Esophagus muscularis mucosa (tissue), 4 donors: Measurements from ENCODE around the gene ZNF558. TPM values are rescaled to one million over a fixed set of nuclear protein-coding genes. Genes with fewer than 3 reads are reported as not detected.

Source experiments
- DNase-seq: peaks from one replicate; pipeline ENCODE4 v3.0.0-alpha.2; 2017; ENCODE audit errors: extremely low spot score
- H3K27ac ChIP-seq, 4 donors: fragments of 200-600 bp; sonication (generic); replicated peaks in 1 of 4; 1 replicate in 3 of 4; 2 replicates in 1 of 4; pipeline ENCODE4 v1.5.1; 2016 to 2019; ENCODE audit warnings: mild to moderate bottlenecking in 1 of 4
- H3K27me3 ChIP-seq, 4 donors: fragments of 200-600 bp; sonication (generic); one replicate each; pipeline versions ENCODE4 v1.5.1 to v1.6.0; 2016 to 2019
- H3K36me3 ChIP-seq, 4 donors: fragments of 200-600 bp; sonication (generic); one replicate each; pipeline ENCODE4 v1.5.1; 2016 to 2019
- H3K4me1 ChIP-seq, 4 donors: fragments of 200-600 bp; sonication (generic); one replicate each; pipeline ENCODE4 v1.5.1; 2016 to 2019
- H3K4me3 ChIP-seq, 4 donors: fragments of 200-600 bp; sonication (generic); 1 replicate in 2 of 4; 2 replicates in 2 of 4; pipeline ENCODE4 v1.5.1; 2016 to 2019; ENCODE audit warnings: mild to moderate bottlenecking in 4 of 4, moderate library complexity in 1 of 4
- H3K9me3 ChIP-seq, 4 donors: fragments of 200-600 bp; sonication (generic); 1 replicate in 3 of 4; 2 replicates in 1 of 4; pipeline ENCODE4 v1.5.1; 2016 to 2019
- EP300 ChIP-seq: sonication (generic); formaldehyde crosslinking; IDR thresholded peaks from one replicate; pipeline ENCODE4 v1.6.1; 2017; ENCODE audit warnings: antibody characterized with exemption
- POLR2A ChIP-seq: fragments of 450-650 bp; IDR thresholded peaks from one replicate; pipeline ENCODE4 v1.6.1; 2017; ENCODE audit warnings: antibody characterized with exemption, moderate library complexity, mild to moderate bottlenecking, low read depth
- POLR2AphosphoS5 ChIP-seq, 2 donors: sonication (generic); formaldehyde crosslinking; IDR thresholded peaks; one replicate each; pipeline ENCODE4 v1.6.1; 2017; ENCODE audit warnings: antibody characterized with exemption in 2 of 2
- WGBS: methylation state at CpG from one replicate; pipeline ENCODE4 v1.1.5; 2018; 5-methylcytosine and 5-hydroxymethylcytosine counted together
- intact Hi-C: fragments of 100-400 bp; cut with DNase I; formaldehyde crosslinking; loops from one replicate; pipeline ENCODE4 v1.15.1; 2023
- total RNA-seq, 4 donors: library from RNA; depleted of rRNA; stranded (reverse); fragments of >200 nt; gene quantifications; one replicate each; pipeline versions ENCODE4 v1.1.0 to v1.2.1, GENCODE V29; 2016
- TF ChIP-seq, protein P1 (sequence below), 3 experiments: fragments of 200-600 bp in 2 of 3; fragments of 450-650 bp in 1 of 3; sonication (generic) in 2 of 3; IDR thresholded peaks; one replicate each; pipeline ENCODE4 v1.5.1; 2017 to 2019; ENCODE audit warnings: antibody characterized with exemption in 3 of 3, mild to moderate bottlenecking in 2 of 3, moderate library complexity in 1 of 3

The ZNF558 gene
- 10 to 100 TPM; 32.8 to 59.2 (median 46.5) TPM for total RNA-seq

DNA sequence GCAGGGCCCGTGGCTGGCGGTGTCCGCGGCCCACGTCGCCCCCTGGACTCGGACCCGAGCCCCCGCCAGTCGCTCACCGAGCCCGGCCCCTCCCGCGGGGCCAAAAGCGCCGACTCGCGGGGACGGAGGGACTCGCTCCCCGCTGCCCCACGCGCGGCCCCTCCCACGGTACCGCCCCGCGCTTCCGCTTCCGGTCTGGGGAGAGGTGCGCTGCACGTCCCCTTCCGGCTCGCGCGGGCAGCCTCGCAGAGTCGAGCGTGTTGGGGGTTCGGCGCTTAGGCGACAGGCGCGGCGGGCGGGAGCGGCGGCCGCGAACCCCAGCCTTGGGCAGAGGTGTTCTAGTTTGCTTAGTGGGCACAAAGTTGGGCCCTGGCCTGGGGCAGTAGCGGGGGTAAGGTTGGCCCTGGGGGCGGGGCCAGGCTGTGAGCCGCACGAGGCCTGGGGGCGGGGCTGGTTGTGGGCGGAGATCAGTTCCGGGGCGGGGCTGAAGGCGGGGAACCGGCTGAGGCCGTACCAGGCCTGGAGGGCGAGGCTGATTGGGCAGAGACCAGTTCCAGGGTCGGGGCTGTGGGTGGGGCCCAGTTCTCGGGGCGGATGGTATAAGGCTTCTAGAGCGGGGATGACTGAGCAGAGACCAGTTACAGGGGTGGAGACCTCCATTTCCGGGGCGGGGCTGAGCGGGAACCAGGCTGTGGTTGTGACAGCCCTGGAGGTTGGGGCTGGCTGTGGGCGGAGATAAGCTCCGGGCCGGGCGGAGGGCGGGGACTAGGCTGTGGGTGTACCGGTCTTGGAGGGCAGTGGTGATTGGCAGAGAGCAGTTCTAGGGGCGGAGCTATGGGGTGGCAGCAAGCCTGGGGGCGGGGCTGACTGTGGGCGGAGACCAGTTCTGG is at the start of gene ZNF558, which contains the start of gene MBD3L1:
Gene ZNF558 (minus strand): TSS at position 173 of the 890 bp plus-strand sequence. CDS start 9,645 bp downstream, outside the sequence.
Gene MBD3L1 (plus strand): TSS at position 246 of the 890 bp plus-strand sequence. CDS start 10,302 bp downstream, outside the sequence.
- intact Hi-C loops = loop anchor here (5.0 kb wide), 1 partner anchor 245 kb away; no protein-coding TSS in a partner anchor
- peak; percentile 100 for DNase-seq
- peaks cover 0 to 31% (median 11%) of the 10 kb centered on the region in 4 donors for H3K36me3 ChIP-seq

DNA sequence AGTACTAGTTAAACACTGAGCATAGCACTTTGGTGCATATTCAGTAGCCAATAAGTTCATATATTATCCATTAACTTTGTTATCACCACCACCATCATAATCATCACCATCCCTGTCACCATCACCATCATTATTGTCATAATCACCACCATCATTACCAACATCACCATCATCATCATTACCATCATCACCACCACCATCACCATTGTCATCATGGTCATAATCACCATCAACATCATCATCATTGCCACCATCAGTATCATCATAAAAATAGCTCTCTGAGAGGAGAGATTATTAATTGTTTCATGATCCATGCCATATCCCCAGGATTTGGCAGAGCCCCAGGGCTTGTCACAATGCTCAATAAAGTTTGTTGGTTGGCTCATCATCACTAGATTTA is 49.4 kb upstream of the ZNF558 start:
- H3K36me3 ChIP-seq = no peaks in the 10 kb centered on the region
- TF ChIP-seq EP300 = no peak
- TF ChIP-seq, protein P1, sequence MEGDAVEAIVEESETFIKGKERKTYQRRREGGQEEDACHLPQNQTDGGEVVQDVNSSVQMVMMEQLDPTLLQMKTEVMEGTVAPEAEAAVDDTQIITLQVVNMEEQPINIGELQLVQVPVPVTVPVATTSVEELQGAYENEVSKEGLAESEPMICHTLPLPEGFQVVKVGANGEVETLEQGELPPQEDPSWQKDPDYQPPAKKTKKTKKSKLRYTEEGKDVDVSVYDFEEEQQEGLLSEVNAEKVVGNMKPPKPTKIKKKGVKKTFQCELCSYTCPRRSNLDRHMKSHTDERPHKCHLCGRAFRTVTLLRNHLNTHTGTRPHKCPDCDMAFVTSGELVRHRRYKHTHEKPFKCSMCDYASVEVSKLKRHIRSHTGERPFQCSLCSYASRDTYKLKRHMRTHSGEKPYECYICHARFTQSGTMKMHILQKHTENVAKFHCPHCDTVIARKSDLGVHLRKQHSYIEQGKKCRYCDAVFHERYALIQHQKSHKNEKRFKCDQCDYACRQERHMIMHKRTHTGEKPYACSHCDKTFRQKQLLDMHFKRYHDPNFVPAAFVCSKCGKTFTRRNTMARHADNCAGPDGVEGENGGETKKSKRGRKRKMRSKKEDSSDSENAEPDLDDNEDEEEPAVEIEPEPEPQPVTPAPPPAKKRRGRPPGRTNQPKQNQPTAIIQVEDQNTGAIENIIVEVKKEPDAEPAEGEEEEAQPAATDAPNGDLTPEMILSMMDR (IDR thresholded peaks at IDR 0.05) = no peak
- TF ChIP-seq POLR2AphosphoS5 (IDR thresholded peaks at IDR 0.05) = no peak
- TF ChIP-seq POLR2A = no peak
- no peaks in the 10 kb centered on the region for H3K4me1 ChIP-seq
- peaks cover 0 to 8% (median 4%) of the 10 kb centered on the region in 4 donors for H3K9me3 ChIP-seq
- H3K27me3 ChIP-seq = peaks cover 0 to 24% (median 0%) of the 10 kb centered on the region in 4 donors
- no peak overlapping the region for H3K4me3 ChIP-seq
- intact Hi-C loops = no loop called here
- no peak for DNase-seq
- H3K27ac ChIP-seq = no peak overlapping the region

More for the DNA sequence above, at the start of gene ZNF558, which contains the start of gene MBD3L1:
- H3K4me1 ChIP-seq = peaks cover 6 to 35% (median 22%) of the 10 kb centered on the region in 4 donors
- H3K4me3 ChIP-seq = peak within 1 kb of the TSS; percentile 85 to 94 (median 92)
- TF ChIP-seq POLR2A (peak; percentile 93), POLR2AphosphoS5 (IDR thresholded peaks at IDR 0.05) (peak; percentile 89 to 97), EP300 (no peak)
- TF ChIP-seq, protein P1 (IDR thresholded peaks at IDR 0.05) = peak; percentile 27 to 55 (median 34)
- no peaks in the 10 kb centered on the region for H3K27me3 ChIP-seq
- peak within 1 kb of the TSS; percentile 93 to 98 (median 96) for H3K27ac ChIP-seq
- 6% methylated on average over 14 of the region's 78 CpGs for WGBS
- H3K9me3 ChIP-seq = no peaks in the 10 kb centered on the region

DNA sequence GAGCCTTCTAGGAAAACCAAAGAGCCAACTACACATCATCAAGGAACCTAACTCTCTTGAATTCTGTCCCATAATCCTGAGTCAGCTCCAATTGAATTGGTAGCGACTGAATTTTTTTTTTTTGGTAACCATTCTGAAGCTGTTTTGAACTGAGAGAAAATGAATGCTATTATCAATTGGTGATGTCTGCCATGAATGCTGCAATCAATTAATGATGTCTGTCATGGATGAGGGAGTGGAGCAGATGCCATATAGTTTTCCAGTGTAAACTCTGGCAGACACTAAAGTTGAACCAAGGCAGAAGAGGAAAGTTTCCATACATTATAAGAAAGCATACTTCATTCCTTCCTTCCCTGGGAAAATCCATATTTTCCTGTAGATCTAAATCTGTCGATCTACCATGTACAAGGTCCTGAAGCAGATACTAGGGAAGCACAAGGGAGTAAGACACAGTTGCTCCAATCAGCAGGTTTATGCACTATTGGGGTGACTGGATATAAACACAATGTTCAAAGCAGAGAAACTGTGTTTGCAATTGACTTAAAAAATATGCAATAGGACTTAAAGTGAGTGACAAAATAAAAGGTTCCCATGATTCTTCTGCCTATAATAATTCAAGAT is 48.9 kb upstream of the ZNF558 start:
- peaks cover 0 to 30% (median 0%) of the 10 kb centered on the region in 4 donors for H3K27me3 ChIP-seq
- H3K36me3 ChIP-seq = no peaks in the 10 kb centered on the region
- no peak overlapping the region for H3K27ac ChIP-seq
- 73% methylated on average over 2 of the region's 2 CpGs for WGBS
- no peak overlapping the region for H3K4me3 ChIP-seq
- intact Hi-C loops = no loop called here
- peaks cover 0 to 8% (median 4%) of the 10 kb centered on the region in 4 donors for H3K9me3 ChIP-seq
- TF ChIP-seq EP300 (no peak), POLR2A (no peak), POLR2AphosphoS5 (IDR thresholded peaks at IDR 0.05) (no peak)
- TF ChIP-seq, protein P1 (IDR thresholded peaks at IDR 0.05) = no peak
- DNase-seq = no peak
- no peaks in the 10 kb centered on the region for H3K4me1 ChIP-seq

DNA sequence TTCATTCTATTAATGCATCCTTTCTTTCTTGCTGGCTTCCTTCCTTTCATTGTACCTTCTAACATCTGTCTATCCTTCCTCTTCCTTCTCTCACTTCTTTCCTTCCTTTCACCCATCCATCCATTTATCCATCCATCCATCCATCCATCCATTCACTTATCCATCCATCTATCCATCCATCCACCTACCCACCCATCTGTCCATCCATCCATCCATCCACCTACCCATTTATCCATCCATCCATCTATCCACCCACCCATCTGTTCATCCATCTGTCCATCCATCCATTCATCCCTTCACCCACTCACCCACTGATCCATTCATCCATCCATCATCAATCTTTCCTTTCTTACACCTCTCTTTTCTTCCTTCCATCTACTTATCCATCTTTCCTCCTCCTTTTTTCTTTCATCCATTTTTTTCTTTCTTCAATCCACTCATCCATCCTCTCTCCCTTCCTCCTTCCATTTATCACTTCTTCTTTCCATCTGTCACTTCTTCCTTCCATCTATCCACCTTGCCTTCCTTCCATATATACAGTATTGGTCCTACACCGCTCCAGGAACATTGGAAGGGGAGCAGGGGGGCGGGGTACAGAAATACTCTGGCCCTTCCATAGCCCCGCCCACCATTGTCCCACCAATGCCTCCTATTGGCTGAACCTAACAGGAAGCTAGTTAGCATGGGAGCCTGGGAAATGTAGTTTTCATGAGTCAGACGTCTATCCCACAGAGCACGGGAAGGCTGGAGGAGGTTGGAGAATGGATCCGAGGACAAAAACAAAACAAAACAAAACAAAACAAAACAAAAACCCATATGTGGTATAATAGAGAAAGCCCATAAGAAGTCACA is 46.0 kb upstream of the ZNF558 start:
- H3K4me3 ChIP-seq = no peak overlapping the region
- TF ChIP-seq POLR2A = no peak
- TF ChIP-seq, protein P1 (IDR thresholded peaks at IDR 0.05) = no peak
- no peak for TF ChIP-seq POLR2AphosphoS5 (IDR thresholded peaks at IDR 0.05)
- no peak for TF ChIP-seq EP300
- WGBS = 21% methylated on average over 6 of the region's 6 CpGs

More for the DNA sequence above, 46.0 kb upstream of the ZNF558 start:
- intact Hi-C loops = no loop called here
- peaks cover 0 to 38% (median 0%) of the 10 kb centered on the region in 4 donors for H3K27me3 ChIP-seq
- peaks cover 0 to 8% (median 4%) of the 10 kb centered on the region in 4 donors for H3K9me3 ChIP-seq
- DNase-seq = no peak
- H3K36me3 ChIP-seq = no peaks in the 10 kb centered on the region
- no peaks in the 10 kb centered on the region for H3K4me1 ChIP-seq
- H3K27ac ChIP-seq = no peak overlapping the region
